Measurements from ENCODE around the gene THBS2.

The THBS2 gene

GRCh38 chr6:169265486-169266131 lies 12.0 kb upstream of the THBS2 start:
- TF ChIP-seq FOXP2 (optimal IDR thresholded peaks at IDR 0.05; ENCODE audit: borderline replicate concordance, extremely low read depth, extremely low read length, insufficient read depth) (no peak), POLR2AphosphoS5 (IDR thresholded peaks at IDR 0.05; ENCODE audit: low read depth, low read length) (no peak), SIN3A (IDR thresholded peaks at IDR 0.05; ENCODE audit: borderline replicate concordance, insufficient read depth, low read length) (no peak), TAF1 (IDR thresholded peaks at IDR 0.05; ENCODE audit: borderline replicate concordance, insufficient read depth, low read length) (no peak), REST (IDR thresholded peaks at IDR 0.05; ENCODE audit: insufficient read depth in 1 of 2, low read depth in 2 of 2, low read length in 2 of 2) (no peak)

DNA sequence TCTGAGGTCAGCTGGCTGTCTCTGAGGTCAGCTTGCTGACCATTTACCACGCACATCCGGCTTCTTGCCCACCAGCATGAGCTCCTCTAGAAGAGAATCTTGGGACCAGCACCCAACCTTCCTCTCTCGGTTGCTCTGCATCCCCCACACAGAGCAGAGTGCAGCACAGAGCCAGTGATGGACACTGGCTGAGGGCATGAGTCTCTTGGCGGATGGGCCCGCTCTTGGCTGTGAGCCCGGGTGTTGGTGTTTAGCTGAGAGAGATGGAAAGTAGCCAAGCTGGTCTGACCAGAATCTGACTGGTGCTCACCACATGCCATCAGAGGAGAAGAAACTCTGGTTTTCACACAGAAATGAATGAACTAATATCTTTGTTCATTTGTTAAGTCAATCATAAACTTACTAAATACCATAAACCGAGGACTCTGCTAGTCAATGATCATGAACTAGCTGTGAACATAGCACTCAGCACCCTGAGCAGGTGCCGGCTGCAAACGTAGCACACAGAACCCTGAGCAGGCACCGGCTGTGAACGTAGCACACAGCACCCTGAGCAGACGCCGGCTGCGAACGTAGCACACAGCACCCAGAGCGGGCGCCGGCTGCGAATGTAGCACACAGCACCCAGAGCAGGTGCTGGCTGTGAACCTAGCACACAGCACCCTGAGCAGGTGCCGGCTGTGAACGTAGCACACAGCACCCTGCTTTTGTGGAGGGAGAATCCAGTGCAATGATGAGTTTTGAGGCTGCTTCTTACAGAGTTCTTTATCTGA lies 10.4 kb upstream of the THBS2 start:
- no peak for TF ChIP-seq TAF1 (IDR thresholded peaks at IDR 0.05; ENCODE audit: borderline replicate concordance, insufficient read depth, low read length)
- no peak for TF ChIP-seq FOXP2 (optimal IDR thresholded peaks at IDR 0.05; ENCODE audit: borderline replicate concordance, extremely low read depth, extremely low read length, insufficient read depth)
- no peak for TF ChIP-seq SIN3A (IDR thresholded peaks at IDR 0.05; ENCODE audit: borderline replicate concordance, insufficient read depth, low read length)

- TF ChIP-seq POLR2AphosphoS5 (IDR thresholded peaks at IDR 0.05; ENCODE audit: low read depth, low read length): no peak
- no peak for TF ChIP-seq FOXP2 (optimal IDR thresholded peaks at IDR 0.05; ENCODE audit: borderline replicate concordance, extremely low read depth, extremely low read length, insufficient read depth)
Measured at GRCh38 chr6:169263374-169263773, 9.7 kb upstream of the THBS2 start.

GRCh38 chr6:169256518-169256917 lies 2.9 kb upstream of the THBS2 start:
- TF ChIP-seq SIN3A (IDR thresholded peaks at IDR 0.05; ENCODE audit: borderline replicate concordance, insufficient read depth, low read length) (no peak), TAF1 (IDR thresholded peaks at IDR 0.05; ENCODE audit: borderline replicate concordance, insufficient read depth, low read length) (no peak), POLR2AphosphoS5 (IDR thresholded peaks at IDR 0.05; ENCODE audit: low read depth, low read length) (no peak), FOXP2 (optimal IDR thresholded peaks at IDR 0.05; ENCODE audit: borderline replicate concordance, extremely low read depth, extremely low read length, insufficient read depth) (no peak), REST (IDR thresholded peaks at IDR 0.05; ENCODE audit: insufficient read depth in 1 of 2, low read depth in 2 of 2, low read length in 2 of 2) (no peak)

DNA sequence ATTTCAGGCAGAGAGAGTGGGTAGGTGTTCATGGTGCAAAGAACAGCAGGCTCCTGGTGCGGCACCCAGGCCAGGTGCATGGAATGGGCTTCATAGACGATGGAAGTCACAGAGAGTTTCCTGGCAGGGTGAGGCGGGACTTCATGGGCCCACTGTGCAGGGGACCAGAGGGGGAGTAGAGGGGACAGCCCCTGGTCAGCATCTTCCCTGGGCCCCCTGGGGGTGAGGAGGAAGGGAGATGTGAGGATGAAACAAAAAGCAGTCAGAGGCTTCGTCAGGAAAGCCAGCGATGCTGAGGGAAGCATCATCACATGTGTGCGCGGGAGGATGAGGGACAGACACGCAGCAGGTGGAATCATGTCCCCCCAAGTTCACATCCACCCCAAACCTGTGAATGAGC lies 2.4 kb upstream of the THBS2 start:
- TF ChIP-seq REST (IDR thresholded peaks at IDR 0.05; ENCODE audit: insufficient read depth in 1 of 2, low read depth in 2 of 2, low read length in 2 of 2) (no peak), SIN3A (IDR thresholded peaks at IDR 0.05; ENCODE audit: borderline replicate concordance, insufficient read depth, low read length) (no peak), FOXP2 (optimal IDR thresholded peaks at IDR 0.05; ENCODE audit: borderline replicate concordance, extremely low read depth, extremely low read length, insufficient read depth) (no peak), TAF1 (IDR thresholded peaks at IDR 0.05; ENCODE audit: borderline replicate concordance, insufficient read depth, low read length) (no peak), POLR2AphosphoS5 (IDR thresholded peaks at IDR 0.05; ENCODE audit: low read depth, low read length) (no peak)

- TF ChIP-seq FOXP2 (optimal IDR thresholded peaks at IDR 0.05; ENCODE audit: borderline replicate concordance, extremely low read depth, extremely low read length, insufficient read depth) (no peak), SIN3A (IDR thresholded peaks at IDR 0.05; ENCODE audit: borderline replicate concordance, insufficient read depth, low read length) (no peak)
Measured at GRCh38 chr6:169255643-169256042, 2.0 kb upstream of the THBS2 start.
